ENCODE results near the gene PTPN2.
"Not testable (repeated sequence)": the region's sequence is repeated elsewhere in the genome, so short reads cannot be mapped to it uniquely, and the experiment has no call there.

The PTPN2 gene

DNA sequence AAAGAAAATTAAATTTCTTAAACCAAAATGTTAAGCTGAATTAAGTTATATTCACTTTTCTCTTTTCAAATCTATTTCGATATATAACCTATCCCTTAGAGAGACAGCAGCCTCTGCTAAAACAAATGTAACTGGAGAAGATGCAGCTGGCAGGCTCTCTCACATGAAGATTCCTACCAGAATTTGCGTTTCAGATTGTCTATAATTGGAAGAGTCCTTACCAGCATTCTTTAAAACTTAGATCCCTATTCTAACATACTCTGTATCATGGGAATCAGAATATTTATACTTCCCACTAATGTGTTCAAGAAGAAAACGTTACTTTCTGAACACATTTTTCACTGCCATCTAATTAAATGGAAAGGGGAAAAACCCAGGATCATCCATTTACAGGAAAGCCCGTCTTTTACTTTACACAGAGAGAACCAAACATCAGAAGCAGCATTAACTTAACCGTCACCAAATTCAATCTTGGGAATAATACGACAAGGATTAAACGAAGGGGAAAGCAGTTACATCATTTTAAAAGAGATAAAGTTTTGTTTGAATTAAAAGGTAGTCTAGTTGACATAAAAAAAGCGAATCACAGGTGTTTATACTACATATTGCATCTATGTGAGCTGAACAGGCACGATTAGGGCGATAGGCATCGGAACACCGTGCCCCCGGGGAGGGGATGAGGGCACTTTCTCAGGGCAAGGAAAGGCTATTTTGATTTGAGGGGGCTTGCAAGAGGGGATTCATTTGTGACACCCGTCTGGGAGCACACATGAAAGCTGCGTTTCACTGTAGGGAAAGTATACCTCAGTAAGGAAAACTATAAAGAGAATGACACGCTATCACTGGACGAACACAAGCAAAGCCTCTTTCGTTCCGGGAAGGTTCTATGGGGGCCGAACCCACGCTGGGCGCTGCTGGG is 1.3 kb downstream of the PTPN2 start:
- Mint-ChIP-seq H3K4me1 (peaks cover 37 to 68% of the 10 kb centered on the region in 2 donors), H3K9me3 (no peaks in the 10 kb centered on the region), H3K4me3 (peak overlapping the region; percentile 89 to 96), H3K36me3 (peaks cover 2 to 13% of the 10 kb centered on the region in 2 donors), H3K27ac (peak overlapping the region; percentile 97), H3K27me3 (no peaks in the 10 kb centered on the region)
- no peak for ATAC-seq (replicated peaks)
- DNase-seq: no peak

DNA sequence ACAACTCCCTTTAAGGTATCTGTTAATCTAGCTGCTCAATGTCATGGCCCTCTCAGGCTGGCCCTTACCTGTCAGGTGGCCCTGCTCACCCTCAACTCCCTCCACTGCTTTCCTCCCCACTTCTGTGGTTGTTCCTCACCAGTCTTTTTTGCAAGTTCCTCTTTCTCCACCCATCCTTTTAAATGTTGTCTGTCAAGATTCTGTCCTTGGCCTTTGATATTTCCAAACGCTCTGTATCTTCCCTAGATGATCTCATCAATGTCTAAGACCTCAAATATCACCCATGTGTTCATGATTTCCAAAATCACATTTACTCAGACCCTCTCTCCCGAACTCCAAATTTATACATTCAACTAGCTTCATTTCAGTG is 3.5 kb downstream of the PTPN2 start:
- peak in 1 of 2 donors; percentile 14 for ATAC-seq (replicated peaks)

GRCh38 chr18:12879840-12880540 is 4.0 kb downstream of the PTPN2 start:
- no peaks in the 10 kb centered on the region for H3K27me3 Mint-ChIP-seq
- peak in 1 of 2 donors; percentile 24 for ATAC-seq (replicated peaks)
- H3K36me3 Mint-ChIP-seq: peaks cover 9 to 22% of the 10 kb centered on the region in 2 donors
- H3K27ac Mint-ChIP-seq: peak overlapping the region; percentile 78
- peak overlapping the region; percentile 49 to 53 for H3K4me3 Mint-ChIP-seq
- peak; percentile 23 for DNase-seq
- H3K9me3 Mint-ChIP-seq: peaks cover 0 to 2% of the 10 kb centered on the region in 2 donors
- peaks cover 44 to 74% of the 10 kb centered on the region in 2 donors for H3K4me1 Mint-ChIP-seq

More for the DNA sequence above, 3.5 kb downstream of the PTPN2 start:
- no peak for DNase-seq
- peaks cover 45 to 76% of the 10 kb centered on the region in 2 donors for H3K4me1 Mint-ChIP-seq
- peaks cover 8 to 20% of the 10 kb centered on the region in 2 donors for H3K36me3 Mint-ChIP-seq
- no peaks in the 10 kb centered on the region for H3K27me3 Mint-ChIP-seq
- H3K4me3 Mint-ChIP-seq: peak overlapping the region; percentile 37 to 42
- peak overlapping the region; percentile 21 for H3K27ac Mint-ChIP-seq
- H3K9me3 Mint-ChIP-seq: peaks cover 0 to 2% of the 10 kb centered on the region in 2 donors

DNA sequence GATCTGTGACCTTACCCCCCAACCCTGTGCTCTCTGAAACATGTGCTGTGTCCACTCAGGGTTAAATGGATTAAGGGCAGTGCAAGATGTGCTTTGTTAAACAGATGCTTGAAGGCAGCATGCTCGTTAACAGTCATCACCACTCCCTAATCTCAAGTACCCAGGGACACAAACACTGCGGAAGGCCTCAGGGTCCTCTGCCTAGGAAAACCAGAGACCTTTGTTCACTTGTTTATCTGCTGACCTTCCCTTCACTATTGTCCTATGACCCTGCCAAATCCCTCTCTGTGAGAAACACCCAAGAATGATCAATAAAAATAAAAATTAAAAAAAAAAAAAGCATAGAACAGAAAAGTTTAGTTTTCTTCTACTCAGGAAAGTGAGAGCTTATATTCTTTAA is 9.0 kb downstream of the PTPN2 start:
- H3K27me3 Mint-ChIP-seq; H3K4me3 Mint-ChIP-seq; H3K27ac Mint-ChIP-seq; DNase-seq; ATAC-seq (replicated peaks); H3K9me3 Mint-ChIP-seq: not testable (repeated sequence)
- Mint-ChIP-seq H3K4me1 (peaks cover 24 to 39% of the 10 kb centered on the region in 2 donors), H3K36me3 (peaks cover 6 to 21% of the 10 kb centered on the region in 2 donors)

- not testable (repeated sequence) for H3K27me3 Mint-ChIP-seq; H3K4me3 Mint-ChIP-seq; H3K27ac Mint-ChIP-seq; H3K9me3 Mint-ChIP-seq; ATAC-seq (replicated peaks); DNase-seq
- peaks cover 17 to 29% of the 10 kb centered on the region in 2 donors for H3K4me1 Mint-ChIP-seq
- peaks cover 6 to 18% of the 10 kb centered on the region in 2 donors for H3K36me3 Mint-ChIP-seq
These were observed 10.0 kb downstream of the PTPN2 start for GRCh38 chr18:12873961-12874567.

DNA sequence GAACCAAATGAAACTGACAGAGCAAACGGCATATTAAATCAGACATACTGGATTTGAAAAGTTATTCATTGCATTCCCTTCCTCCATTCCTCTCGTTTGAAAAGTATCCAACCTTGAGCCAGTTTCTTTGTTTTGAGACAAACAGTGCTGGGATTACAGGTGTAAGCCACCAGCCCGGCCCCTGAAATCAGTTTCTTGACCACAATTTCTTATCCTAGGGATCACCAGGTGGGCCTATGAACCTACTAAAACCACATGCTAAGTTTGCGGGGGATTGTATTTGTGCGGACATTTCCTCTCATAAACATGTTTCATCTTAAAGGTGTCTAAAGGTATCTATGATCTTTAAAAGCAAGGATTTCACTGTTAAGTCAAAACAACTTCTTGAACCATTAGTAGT is 11.6 kb downstream of the PTPN2 start:
- Mint-ChIP-seq H3K9me3 (peaks cover 0 to 2% of the 10 kb centered on the region in 2 donors), H3K27ac (no peak overlapping the region), H3K27me3 (no peaks in the 10 kb centered on the region), H3K4me1 (peaks cover 16 to 33% of the 10 kb centered on the region in 2 donors), H3K36me3 (peaks cover 10 to 20% of the 10 kb centered on the region in 2 donors), H3K4me3 (no peak overlapping the region)
- no peak for ATAC-seq (replicated peaks)
- DNase-seq: no peak

- DNase-seq (no peak), ATAC-seq (replicated peaks) (no peak)
- Mint-ChIP-seq H3K9me3 (no peaks in the 10 kb centered on the region), H3K27ac (peak overlapping the region; percentile 59), H3K27me3 (no peaks in the 10 kb centered on the region), H3K36me3 (peaks cover 6 to 14% of the 10 kb centered on the region in 2 donors), H3K4me1 (peaks cover 10 to 31% of the 10 kb centered on the region in 2 donors), H3K4me3 (no peak overlapping the region)
These were observed 15.5 kb downstream of the PTPN2 start for GRCh38 chr18:12868576-12868975.

- DNase-seq: no peak
- H3K27me3 Mint-ChIP-seq: no peaks in the 10 kb centered on the region
- H3K4me1 Mint-ChIP-seq: peaks cover 18 to 40% of the 10 kb centered on the region in 2 donors
- no peaks in the 10 kb centered on the region for H3K9me3 Mint-ChIP-seq
- peak overlapping the region; percentile 27 for H3K27ac Mint-ChIP-seq
- ATAC-seq (replicated peaks): no peak
- H3K36me3 Mint-ChIP-seq: peaks cover 6 to 9% of the 10 kb centered on the region in 2 donors
- H3K4me3 Mint-ChIP-seq: no peak overlapping the region
These were observed 16.5 kb downstream of the PTPN2 start for GRCh38 chr18:12867441-12868123.

DNA sequence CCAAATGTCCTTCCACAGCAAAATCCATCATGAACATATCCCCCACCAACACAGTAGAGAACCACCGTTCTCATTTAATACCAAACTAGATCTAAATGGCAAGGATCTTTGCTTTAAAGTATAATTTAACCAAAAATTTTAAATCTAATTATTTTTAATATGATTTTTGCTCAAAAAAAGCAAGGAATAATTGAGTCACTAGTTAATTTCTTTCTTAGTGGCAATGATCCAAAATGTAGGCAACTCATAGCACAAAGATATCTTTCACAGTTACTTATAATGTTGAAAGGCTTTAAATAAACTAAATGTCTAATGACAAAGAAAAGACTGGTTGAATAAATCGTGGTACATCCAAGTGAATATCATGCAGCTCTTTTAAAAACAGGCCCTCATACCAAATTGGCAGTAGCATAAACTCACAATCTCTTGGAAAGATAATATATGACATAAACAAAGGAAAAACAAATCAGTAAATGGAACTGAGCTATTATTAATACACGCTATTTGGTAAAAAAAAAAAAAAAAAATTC is 20.3 kb downstream of the PTPN2 start:
- Mint-ChIP-seq H3K27me3 (no peaks in the 10 kb centered on the region), H3K36me3 (peaks cover 7 to 15% of the 10 kb centered on the region in 2 donors), H3K9me3 (no peaks in the 10 kb centered on the region), H3K4me3 (no peak overlapping the region), H3K27ac (no peak overlapping the region), H3K4me1 (peaks cover 30 to 72% of the 10 kb centered on the region in 2 donors)
- no peak for ATAC-seq (replicated peaks)
- DNase-seq: no peak

- H3K36me3 Mint-ChIP-seq: peaks cover 10 to 18% of the 10 kb centered on the region in 2 donors
- DNase-seq: no peak
- no peak overlapping the region for H3K4me3 Mint-ChIP-seq
- ATAC-seq (replicated peaks): no peak
- no peak overlapping the region for H3K27ac Mint-ChIP-seq
- H3K4me1 Mint-ChIP-seq: peaks cover 33 to 68% of the 10 kb centered on the region in 2 donors
- no peaks in the 10 kb centered on the region for H3K9me3 Mint-ChIP-seq
- H3K27me3 Mint-ChIP-seq: no peaks in the 10 kb centered on the region
These were observed 21.1 kb downstream of the PTPN2 start for GRCh38 chr18:12862874-12863482.

DNA sequence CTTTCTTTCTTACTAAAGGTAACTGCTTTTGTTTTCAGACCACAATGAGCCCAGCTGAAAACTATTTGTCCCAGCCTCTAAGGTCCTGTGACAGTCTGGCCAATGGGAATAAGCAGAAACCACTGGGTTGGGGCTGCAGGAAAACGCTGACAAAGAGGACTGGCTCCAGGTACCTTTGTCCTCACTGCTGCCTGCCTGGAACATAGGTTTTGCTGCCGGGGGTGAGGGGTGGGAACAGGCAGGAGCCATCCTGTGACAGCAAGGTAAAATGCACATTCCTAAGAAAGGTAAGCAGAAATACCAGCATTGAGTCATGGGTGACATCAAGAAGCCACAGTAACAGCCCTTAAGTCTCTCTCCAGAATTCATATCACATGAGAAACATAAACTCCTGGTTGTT is 21.6 kb downstream of the PTPN2 start:
- no peaks in the 10 kb centered on the region for H3K9me3 Mint-ChIP-seq
- peak overlapping the region; percentile 67 for H3K27ac Mint-ChIP-seq
- DNase-seq: no peak
- no peaks in the 10 kb centered on the region for H3K27me3 Mint-ChIP-seq
- H3K36me3 Mint-ChIP-seq: peaks cover 7 to 15% of the 10 kb centered on the region in 2 donors
- H3K4me3 Mint-ChIP-seq: no peak overlapping the region
- ATAC-seq (replicated peaks): no peak
- H3K4me1 Mint-ChIP-seq: peaks cover 32 to 68% of the 10 kb centered on the region in 2 donors

DNA sequence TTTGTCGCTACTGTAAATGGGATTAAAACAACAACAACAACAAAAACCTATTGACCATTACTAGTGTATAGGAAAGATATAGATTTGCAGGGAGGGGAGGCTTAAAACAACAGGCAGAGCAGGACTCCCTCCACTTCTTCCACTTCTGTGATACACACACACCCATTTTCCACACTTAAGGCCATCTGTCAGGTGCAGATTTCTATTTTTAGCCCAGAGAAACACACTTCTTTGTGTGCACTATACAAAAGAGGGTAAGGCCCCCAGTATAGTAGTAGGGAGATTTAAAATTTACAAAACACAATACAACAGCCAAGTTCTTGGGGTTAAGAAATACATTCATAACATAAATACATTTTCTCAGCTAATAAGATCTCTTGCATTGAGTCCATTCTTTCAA is 22.4 kb downstream of the PTPN2 start:
- Mint-ChIP-seq H3K4me3 (no peak overlapping the region), H3K36me3 (peaks cover 7 to 15% of the 10 kb centered on the region in 2 donors), H3K27me3 (no peaks in the 10 kb centered on the region), H3K4me1 (peaks cover 35 to 72% of the 10 kb centered on the region in 2 donors), H3K9me3 (no peaks in the 10 kb centered on the region), H3K27ac (no peak overlapping the region)
- DNase-seq: no peak
- no peak for ATAC-seq (replicated peaks)

DNA sequence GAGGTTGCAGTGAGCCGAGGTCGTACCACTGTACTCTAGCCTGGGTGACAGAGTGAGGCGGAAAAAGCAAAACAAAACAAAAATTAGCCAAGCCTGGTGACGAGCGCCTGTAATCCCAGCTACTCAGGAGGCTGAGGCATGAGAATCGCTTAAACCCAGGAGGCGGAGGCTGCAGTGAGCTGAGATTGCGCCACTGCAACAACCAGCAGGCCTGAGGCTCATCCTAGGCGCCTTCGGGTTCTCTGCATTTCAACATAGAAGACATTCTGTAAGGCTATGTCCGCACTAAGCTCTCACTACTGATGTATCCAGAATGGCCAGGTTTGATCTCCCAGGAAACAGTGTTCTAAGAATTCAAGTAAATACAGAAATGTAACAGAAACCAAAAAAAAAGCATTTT is 23.5 kb downstream of the PTPN2 start:
- no peak for DNase-seq
- H3K36me3 Mint-ChIP-seq: peaks cover 13 to 20% of the 10 kb centered on the region in 2 donors
- ATAC-seq (replicated peaks): no peak
- H3K9me3 Mint-ChIP-seq: no peaks in the 10 kb centered on the region
- H3K27ac Mint-ChIP-seq: no peak overlapping the region
- H3K4me1 Mint-ChIP-seq: peaks cover 40 to 80% of the 10 kb centered on the region in 2 donors
- no peak overlapping the region for H3K4me3 Mint-ChIP-seq
- H3K27me3 Mint-ChIP-seq: no peaks in the 10 kb centered on the region
